Astrocyte of the hippocampus (primary cell): Measurements from ENCODE around the gene PHIP.
A peak's percentile ranks its signal among the peaks of the same experiment; 100 is the strongest.

Experiments used
- DNase-seq: peaks from one replicate; pipeline ENCODE4 v3.0.0; 2011; ENCODE audit warnings: low read depth, low spot score

The PHIP gene

GRCh38 chr6:79070206-79070825 is 7.7 kb downstream of the PHIP start:
- DNase-seq, result peak; percentile 14

- DNase-seq, result no peak
Measured at GRCh38 chr6:79066828-79067227, 11.2 kb downstream of the PHIP start.

- DNase-seq, result no peak
Measured at GRCh38 chr6:79066330-79066729, 11.7 kb downstream of the PHIP start.

GRCh38 chr6:79065232-79065631 is 12.8 kb downstream of the PHIP start:
- no peak for DNase-seq

- no peak for DNase-seq
Measured at GRCh38 chr6:79064635-79065034, 13.4 kb downstream of the PHIP start.

GRCh38 chr6:79062708-79063107 is 15.3 kb downstream of the PHIP start:
- DNase-seq, result no peak

- DNase-seq, result no peak
Measured at GRCh38 chr6:79057746-79058145, 20.3 kb downstream of the PHIP start.

- no peak for DNase-seq
Measured at GRCh38 chr6:79056226-79056625, 21.8 kb downstream of the PHIP start.

GRCh38 chr6:79048611-79049010 is 29.4 kb downstream of the PHIP start:
- DNase-seq, result peak; percentile 37

GRCh38 chr6:79047072-79047471 is 31.0 kb downstream of the PHIP start:
- no peak for DNase-seq

GRCh38 chr6:79045966-79046365 is 32.1 kb downstream of the PHIP start:
- no peak for DNase-seq

GRCh38 chr6:79042799-79043126 is 35.3 kb downstream of the PHIP start:
- no peak for DNase-seq

- DNase-seq, result no peak
Measured at GRCh38 chr6:79042088-79042798, 35.8 kb downstream of the PHIP start.

GRCh38 chr6:79040083-79040482 is 38.0 kb downstream of the PHIP start:
- peak; percentile 50 for DNase-seq

- DNase-seq, result no peak
Measured at GRCh38 chr6:79038061-79038460, 40.0 kb downstream of the PHIP start.

GRCh38 chr6:79034865-79035264 is 43.2 kb downstream of the PHIP start:
- DNase-seq, result no peak

GRCh38 chr6:79033279-79033678 is 44.8 kb downstream of the PHIP start:
- DNase-seq, result no peak

- DNase-seq, result peak; percentile 83
Measured at GRCh38 chr6:79031821-79032590, 46.0 kb downstream of the PHIP start.

- DNase-seq, result no peak
Measured at GRCh38 chr6:79030511-79030910, 47.5 kb downstream of the PHIP start.

GRCh38 chr6:79030023-79030422 is 48.0 kb downstream of the PHIP start:
- no peak for DNase-seq

- DNase-seq, result no peak
Measured at GRCh38 chr6:79028641-79029314, 49.3 kb downstream of the PHIP start.

- no peak for DNase-seq
Measured at GRCh38 chr6:79011940-79012339, 66.1 kb downstream of the PHIP start.
